Measurements from ENCODE around the gene NLRX1. TPM values are rescaled to one million over a fixed set of nuclear protein-coding genes. Genes with fewer than 3 reads are reported as not detected.

The NLRX1 gene
- total RNA-seq, 1 experiment from 2014 or later, result 21.4 TPM

DNA sequence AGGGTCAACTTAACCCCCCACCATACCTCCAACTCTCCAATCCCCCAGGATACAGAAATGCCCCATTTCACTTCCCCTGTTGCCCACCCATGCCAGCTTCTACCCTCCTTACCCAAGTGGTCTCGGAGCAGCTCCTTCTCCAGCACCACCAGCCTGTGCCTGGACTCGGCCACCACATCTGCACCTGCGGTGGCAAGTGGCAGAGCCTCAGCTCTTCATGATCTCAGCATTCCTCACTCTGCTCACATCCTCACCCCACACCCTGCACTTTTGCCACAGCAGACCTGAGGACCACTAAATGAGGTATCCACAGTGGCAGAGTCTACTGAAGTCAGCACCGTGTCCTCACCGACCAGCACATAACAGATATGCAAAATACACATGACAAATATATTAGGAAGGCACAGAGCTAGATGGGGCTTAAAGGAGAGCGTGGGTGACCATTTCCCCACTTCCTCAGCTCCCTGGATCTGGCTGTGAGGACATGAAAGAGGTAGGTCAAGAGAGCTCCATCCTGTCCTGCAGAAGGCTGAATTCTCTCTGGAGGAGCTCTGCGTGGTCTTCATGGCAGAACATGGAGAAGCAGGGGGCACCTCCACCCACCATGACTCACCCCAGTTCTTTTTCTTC is 26.4 kb downstream of the NLRX1 start:
- TF ChIP-seq TCF7L2 (IDR thresholded peaks at IDR 0.05; ENCODE audit: borderline replicate concordance, extremely low read depth, insufficient read depth, insufficient read length) (no peak), SIN3A (IDR thresholded peaks at IDR 0.05; ENCODE audit: low read depth) (no peak), POLR2AphosphoS5 (IDR thresholded peaks at IDR 0.05; ENCODE audit: low read depth, low read length) (no peak), FOSL1 (IDR thresholded peaks at IDR 0.05; ENCODE audit: low read depth) (no peak), POLR2A (IDR thresholded peaks at IDR 0.05; ENCODE audit: borderline replicate concordance, extremely low read depth, insufficient read depth, insufficient read length) (no peak), SRF (IDR thresholded peaks at IDR 0.05; ENCODE audit: low read depth) (no peak)
- TF ChIP-seq, protein P1, sequence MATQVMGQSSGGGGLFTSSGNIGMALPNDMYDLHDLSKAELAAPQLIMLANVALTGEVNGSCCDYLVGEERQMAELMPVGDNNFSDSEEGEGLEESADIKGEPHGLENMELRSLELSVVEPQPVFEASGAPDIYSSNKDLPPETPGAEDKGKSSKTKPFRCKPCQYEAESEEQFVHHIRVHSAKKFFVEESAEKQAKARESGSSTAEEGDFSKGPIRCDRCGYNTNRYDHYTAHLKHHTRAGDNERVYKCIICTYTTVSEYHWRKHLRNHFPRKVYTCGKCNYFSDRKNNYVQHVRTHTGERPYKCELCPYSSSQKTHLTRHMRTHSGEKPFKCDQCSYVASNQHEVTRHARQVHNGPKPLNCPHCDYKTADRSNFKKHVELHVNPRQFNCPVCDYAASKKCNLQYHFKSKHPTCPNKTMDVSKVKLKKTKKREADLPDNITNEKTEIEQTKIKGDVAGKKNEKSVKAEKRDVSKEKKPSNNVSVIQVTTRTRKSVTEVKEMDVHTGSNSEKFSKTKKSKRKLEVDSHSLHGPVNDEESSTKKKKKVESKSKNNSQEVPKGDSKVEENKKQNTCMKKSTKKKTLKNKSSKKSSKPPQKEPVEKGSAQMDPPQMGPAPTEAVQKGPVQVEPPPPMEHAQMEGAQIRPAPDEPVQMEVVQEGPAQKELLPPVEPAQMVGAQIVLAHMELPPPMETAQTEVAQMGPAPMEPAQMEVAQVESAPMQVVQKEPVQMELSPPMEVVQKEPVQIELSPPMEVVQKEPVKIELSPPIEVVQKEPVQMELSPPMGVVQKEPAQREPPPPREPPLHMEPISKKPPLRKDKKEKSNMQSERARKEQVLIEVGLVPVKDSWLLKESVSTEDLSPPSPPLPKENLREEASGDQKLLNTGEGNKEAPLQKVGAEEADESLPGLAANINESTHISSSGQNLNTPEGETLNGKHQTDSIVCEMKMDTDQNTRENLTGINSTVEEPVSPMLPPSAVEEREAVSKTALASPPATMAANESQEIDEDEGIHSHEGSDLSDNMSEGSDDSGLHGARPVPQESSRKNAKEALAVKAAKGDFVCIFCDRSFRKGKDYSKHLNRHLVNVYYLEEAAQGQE (IDR thresholded peaks at IDR 0.05; ENCODE audit: low read depth), result no peak
- TF ChIP-seq, protein P2, sequence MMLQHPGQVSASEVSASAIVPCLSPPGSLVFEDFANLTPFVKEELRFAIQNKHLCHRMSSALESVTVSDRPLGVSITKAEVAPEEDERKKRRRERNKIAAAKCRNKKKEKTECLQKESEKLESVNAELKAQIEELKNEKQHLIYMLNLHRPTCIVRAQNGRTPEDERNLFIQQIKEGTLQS (IDR thresholded peaks at IDR 0.05), result no peak
- TF ChIP-seq, protein P3, sequence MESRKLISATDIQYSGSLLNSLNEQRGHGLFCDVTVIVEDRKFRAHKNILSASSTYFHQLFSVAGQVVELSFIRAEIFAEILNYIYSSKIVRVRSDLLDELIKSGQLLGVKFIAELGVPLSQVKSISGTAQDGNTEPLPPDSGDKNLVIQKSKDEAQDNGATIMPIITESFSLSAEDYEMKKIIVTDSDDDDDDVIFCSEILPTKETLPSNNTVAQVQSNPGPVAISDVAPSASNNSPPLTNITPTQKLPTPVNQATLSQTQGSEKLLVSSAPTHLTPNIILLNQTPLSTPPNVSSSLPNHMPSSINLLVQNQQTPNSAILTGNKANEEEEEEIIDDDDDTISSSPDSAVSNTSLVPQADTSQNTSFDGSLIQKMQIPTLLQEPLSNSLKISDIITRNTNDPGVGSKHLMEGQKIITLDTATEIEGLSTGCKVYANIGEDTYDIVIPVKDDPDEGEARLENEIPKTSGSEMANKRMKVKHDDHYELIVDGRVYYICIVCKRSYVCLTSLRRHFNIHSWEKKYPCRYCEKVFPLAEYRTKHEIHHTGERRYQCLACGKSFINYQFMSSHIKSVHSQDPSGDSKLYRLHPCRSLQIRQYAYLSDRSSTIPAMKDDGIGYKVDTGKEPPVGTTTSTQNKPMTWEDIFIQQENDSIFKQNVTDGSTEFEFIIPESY (IDR thresholded peaks at IDR 0.05; ENCODE audit: extremely low read depth, insufficient replicate concordance, low read length), result no peak
- BruUV-seq (replicated peaks), result no TSS peak
- DNase-seq (ENCODE audit: low read depth, low spot score), result no peak
- H3K9me2 ChIP-seq (ENCODE audit: insufficient read depth), result no peaks in the 10 kb centered on the region
- intact Hi-C loops (cut with micrococcal nuclease), result no loop called here
- H3K4me1 ChIP-seq (ENCODE audit: control insufficient read depth in 1 of 2, insufficient read depth in 2 of 2, low read length in 2 of 2), result peaks cover 8 to 23% of the 10 kb centered on the region in 2 experiments; a peak in 2 of 4 replicates
- no peak overlapping the region for H3K4me3 ChIP-seq (replicated peaks in 1 of 2; ENCODE audit: low read depth in 1 of 2, low read length in 2 of 2)
- H3K79me2 ChIP-seq (ENCODE audit: insufficient read depth, low read length), result no peaks in the 10 kb centered on the region
- H3K27ac ChIP-seq (ENCODE audit: low read depth, low read length), result no peak overlapping the region
- RAD21 ChIA-PET (ENCODE audit: low non-redundant PET in 1 of 2, low total read pairs in 2 of 2, uncharacterized antibody in 2 of 2, unreplicated experiment in 2 of 2), result no interaction called here
- H4K20me1 ChIP-seq (ENCODE audit: insufficient read depth), result no peaks in the 10 kb centered on the region
- H3K4me2 ChIP-seq (ENCODE audit: low read length), result peak overlapping the region; percentile 41
- no peak overlapping the region for H3K9ac ChIP-seq (ENCODE audit: low read length)
- CTCF ChIA-PET, result interaction anchor here (0.7 to 0.9 kb wide), 2 partner anchors 38 to 505 kb away, joined by 3 read pairs; no protein-coding TSS in a partner anchor
- POLR2A ChIA-PET, result interaction anchor here (1.2 kb wide), 1 partner anchor 100 kb away, joined by 4 read pairs; a partner anchor contains a TSS
- H3K27me3 ChIP-seq (ENCODE audit: insufficient read depth, low read length), result no peaks in the 10 kb centered on the region
- no peaks in the 10 kb centered on the region for H3K36me3 ChIP-seq (ENCODE audit: control insufficient read depth in 1 of 2, insufficient read depth in 2 of 2, low read length in 2 of 2)
- H3K9me3 ChIP-seq (ENCODE audit: control insufficient read depth in 1 of 2, insufficient read depth in 1 of 2, low read depth in 1 of 2, low read length in 2 of 2), result no peaks in the 10 kb centered on the region
- no peak overlapping the region for H2AFZ ChIP-seq (ENCODE audit: low read depth, low read length, poor library complexity, severe bottlenecking)
- ATAC-seq, result no peak

Data from HCT116 (cell line).